ENCODE data around the gene NR1D1.

NR1D1 gene

DNA sequence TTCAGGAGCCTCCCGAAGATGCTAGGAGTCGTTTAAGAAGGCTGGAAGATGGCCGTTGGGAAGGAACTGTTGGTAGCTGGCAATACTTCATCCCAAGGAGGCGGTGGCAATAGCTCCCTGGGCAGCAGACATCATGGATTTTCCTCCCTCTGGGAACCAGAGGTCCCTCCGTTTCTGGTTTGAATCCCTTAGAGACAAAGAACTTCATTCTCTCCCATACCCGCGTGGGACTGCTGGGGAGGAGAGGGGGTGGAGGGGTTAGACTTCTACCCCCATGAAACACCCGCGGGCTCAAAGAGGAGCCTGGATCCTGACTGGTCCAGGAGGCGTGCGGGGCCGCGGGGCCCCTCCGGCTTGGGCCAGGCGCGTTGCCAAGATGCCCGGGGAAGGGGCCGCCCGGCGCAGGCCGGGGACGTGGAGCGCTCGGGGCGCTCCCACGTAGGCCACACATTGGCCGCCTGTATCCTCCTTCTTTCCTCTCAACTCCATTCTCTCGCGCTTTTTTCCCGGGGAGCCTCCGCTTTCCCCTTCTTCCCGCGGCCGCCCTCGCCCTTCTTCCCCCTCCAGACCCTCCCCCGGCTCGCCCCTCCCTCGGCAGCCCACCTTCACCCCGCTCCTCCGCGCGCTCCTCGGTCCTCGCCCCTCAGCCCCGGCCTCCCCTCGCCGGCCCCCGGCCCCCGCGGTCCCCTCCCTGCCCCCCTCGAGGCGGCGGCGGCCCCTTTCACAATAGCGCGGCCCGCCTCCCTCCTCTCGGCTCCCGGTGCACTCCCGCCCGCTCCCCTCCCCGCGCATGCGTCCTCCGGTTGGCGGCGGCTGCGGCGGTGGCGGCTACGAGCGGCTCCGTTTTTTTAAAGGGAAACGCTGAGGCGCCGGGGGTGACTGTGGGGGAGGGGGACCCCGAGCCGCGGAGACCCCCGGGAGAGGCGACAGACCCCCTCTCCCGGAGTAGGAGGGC lies 21.1 kb upstream of the NR1D1 start, which contains the start of gene MSL1 (continued):
- no peak for TF ChIP-seq ZNF302 (tag by site-specific recombination; IDR thresholded peaks at IDR 0.05; ENCODE audit: low read depth)
- TF ChIP-seq ZNF561 (tag by site-specific recombination; IDR thresholded peaks at IDR 0.05; ENCODE audit: borderline replicate concordance), result 0 out of 2 replicates have a peak, but pooled peaks have one; percentile 1
- TF ChIP-seq SP2 (tag by site-specific recombination; IDR thresholded peaks at IDR 0.05), result peak; percentile 41
- TF ChIP-seq ZNF843 (tag by site-specific recombination; IDR thresholded peaks at IDR 0.05), result no peak
- no peak for TF ChIP-seq HOXD13 (CRISPR knock-in tag; IDR thresholded peaks at IDR 0.05; ENCODE audit: borderline replicate concordance)
- no peak for TF ChIP-seq ZNF292 (tag by site-specific recombination; IDR thresholded peaks at IDR 0.05; ENCODE audit: borderline replicate concordance, low read depth)
- TF ChIP-seq ZNF558 (tag by site-specific recombination; IDR thresholded peaks at IDR 0.05), result no peak
- no peak for TF ChIP-seq ZNF112 (tag by site-specific recombination; IDR thresholded peaks at IDR 0.05)
- TF ChIP-seq, protein P1, sequence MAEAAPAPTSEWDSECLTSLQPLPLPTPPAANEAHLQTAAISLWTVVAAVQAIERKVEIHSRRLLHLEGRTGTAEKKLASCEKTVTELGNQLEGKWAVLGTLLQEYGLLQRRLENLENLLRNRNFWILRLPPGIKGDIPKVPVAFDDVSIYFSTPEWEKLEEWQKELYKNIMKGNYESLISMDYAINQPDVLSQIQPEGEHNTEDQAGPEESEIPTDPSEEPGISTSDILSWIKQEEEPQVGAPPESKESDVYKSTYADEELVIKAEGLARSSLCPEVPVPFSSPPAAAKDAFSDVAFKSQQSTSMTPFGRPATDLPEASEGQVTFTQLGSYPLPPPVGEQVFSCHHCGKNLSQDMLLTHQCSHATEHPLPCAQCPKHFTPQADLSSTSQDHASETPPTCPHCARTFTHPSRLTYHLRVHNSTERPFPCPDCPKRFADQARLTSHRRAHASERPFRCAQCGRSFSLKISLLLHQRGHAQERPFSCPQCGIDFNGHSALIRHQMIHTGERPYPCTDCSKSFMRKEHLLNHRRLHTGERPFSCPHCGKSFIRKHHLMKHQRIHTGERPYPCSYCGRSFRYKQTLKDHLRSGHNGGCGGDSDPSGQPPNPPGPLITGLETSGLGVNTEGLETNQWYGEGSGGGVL (tag by site-specific recombination; IDR thresholded peaks at IDR 0.05), result peak; percentile 92
- TF ChIP-seq, protein P2, sequence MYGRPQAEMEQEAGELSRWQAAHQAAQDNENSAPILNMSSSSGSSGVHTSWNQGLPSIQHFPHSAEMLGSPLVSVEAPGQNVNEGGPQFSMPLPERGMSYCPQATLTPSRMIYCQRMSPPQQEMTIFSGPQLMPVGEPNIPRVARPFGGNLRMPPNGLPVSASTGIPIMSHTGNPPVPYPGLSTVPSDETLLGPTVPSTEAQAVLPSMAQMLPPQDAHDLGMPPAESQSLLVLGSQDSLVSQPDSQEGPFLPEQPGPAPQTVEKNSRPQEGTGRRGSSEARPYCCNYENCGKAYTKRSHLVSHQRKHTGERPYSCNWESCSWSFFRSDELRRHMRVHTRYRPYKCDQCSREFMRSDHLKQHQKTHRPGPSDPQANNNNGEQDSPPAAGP (tag by site-specific recombination; IDR thresholded peaks at IDR 0.05), result 0 out of 2 replicates have a peak, but pooled peaks have one; percentile 12
- peak; percentile 58; the same call in 1 of the 2 replicates for TF ChIP-seq ZNF76 (tag by site-specific recombination; IDR thresholded peaks at IDR 0.05; ENCODE audit: borderline replicate concordance, low read depth)
- TF ChIP-seq, protein P3, sequence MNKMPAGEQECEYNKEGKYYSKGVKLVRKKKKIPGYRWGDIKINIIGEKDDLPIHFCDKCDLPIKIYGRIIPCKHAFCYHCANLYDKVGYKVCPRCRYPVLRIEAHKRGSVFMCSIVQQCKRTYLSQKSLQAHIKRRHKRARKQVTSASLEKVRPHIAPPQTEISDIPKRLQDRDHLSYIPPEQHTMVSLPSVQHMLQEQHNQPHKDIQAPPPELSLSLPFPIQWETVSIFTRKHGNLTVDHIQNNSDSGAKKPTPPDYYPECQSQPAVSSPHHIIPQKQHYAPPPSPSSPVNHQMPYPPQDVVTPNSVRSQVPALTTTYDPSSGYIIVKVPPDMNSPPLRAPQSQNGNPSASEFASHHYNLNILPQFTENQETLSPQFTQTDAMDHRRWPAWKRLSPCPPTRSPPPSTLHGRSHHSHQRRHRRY (tag by site-specific recombination; IDR thresholded peaks at IDR 0.05), result no peak
- TF ChIP-seq KLF1 (tag by site-specific recombination; IDR thresholded peaks at IDR 0.05), result no peak
- no peak for TF ChIP-seq ZNF138 (tag by site-specific recombination; IDR thresholded peaks at IDR 0.05; ENCODE audit: borderline replicate concordance)
- TF ChIP-seq YY1 (tag by site-specific recombination; IDR thresholded peaks at IDR 0.05), result peak; percentile 50; the same call in 1 of the 2 replicates
- TF ChIP-seq, protein P4, sequence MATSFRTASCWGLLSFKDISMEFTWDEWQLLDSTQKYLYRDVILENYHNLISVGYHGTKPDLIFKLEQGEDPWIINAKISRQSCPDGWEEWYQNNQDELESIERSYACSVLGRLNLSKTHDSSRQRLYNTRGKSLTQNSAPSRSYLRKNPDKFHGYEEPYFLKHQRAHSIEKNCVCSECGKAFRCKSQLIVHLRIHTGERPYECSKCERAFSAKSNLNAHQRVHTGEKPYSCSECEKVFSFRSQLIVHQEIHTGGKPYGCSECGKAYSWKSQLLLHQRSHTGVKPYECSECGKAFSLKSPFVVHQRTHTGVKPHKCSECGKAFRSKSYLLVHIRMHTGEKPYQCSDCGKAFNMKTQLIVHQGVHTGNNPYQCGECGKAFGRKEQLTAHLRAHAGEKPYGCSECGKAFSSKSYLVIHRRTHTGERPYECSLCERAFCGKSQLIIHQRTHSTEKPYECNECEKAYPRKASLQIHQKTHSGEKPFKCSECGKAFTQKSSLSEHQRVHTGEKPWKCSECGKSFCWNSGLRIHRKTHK (tag by site-specific recombination; IDR thresholded peaks at IDR 0.05), result no peak
- peak; percentile 80 for TF ChIP-seq ZNF335 (tag by site-specific recombination; conservative IDR thresholded peaks at IDR 0.05)
- peak; percentile 80 for TF ChIP-seq ZBTB8A (tag by site-specific recombination; IDR thresholded peaks at IDR 0.05)
- TF ChIP-seq, protein P5, sequence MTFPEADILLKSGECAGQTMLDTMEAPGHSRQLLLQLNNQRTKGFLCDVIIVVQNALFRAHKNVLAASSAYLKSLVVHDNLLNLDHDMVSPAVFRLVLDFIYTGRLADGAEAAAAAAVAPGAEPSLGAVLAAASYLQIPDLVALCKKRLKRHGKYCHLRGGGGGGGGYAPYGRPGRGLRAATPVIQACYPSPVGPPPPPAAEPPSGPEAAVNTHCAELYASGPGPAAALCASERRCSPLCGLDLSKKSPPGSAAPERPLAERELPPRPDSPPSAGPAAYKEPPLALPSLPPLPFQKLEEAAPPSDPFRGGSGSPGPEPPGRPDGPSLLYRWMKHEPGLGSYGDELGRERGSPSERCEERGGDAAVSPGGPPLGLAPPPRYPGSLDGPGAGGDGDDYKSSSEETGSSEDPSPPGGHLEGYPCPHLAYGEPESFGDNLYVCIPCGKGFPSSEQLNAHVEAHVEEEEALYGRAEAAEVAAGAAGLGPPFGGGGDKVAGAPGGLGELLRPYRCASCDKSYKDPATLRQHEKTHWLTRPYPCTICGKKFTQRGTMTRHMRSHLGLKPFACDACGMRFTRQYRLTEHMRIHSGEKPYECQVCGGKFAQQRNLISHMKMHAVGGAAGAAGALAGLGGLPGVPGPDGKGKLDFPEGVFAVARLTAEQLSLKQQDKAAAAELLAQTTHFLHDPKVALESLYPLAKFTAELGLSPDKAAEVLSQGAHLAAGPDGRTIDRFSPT (tag by site-specific recombination; IDR thresholded peaks at IDR 0.05), result peak; percentile 49; the same call in 1 of the 2 replicates
- no peak for TF ChIP-seq ZNF623 (tag by site-specific recombination; IDR thresholded peaks at IDR 0.05)
- no peak for TF ChIP-seq ZNF266 (tag by site-specific recombination; IDR thresholded peaks at IDR 0.05; ENCODE audit: low read depth)
- TF ChIP-seq ZFP41 (tag by site-specific recombination; IDR thresholded peaks at IDR 0.05; ENCODE audit: borderline replicate concordance), result no peak

Measured in HEK293 (cell line).